HG03064 (cell line): ENCODE data around the gene FBXO30.

Source experiments
- ATAC-seq: cut with Tn5 transposase; IDR thresholded peaks from one replicate; pipeline ENCODE4 v1.9.1; 2021; ENCODE audit warnings: low read depth; ENCODE audit not compliant: unreplicated experiment

The FBXO30 gene

DNA sequence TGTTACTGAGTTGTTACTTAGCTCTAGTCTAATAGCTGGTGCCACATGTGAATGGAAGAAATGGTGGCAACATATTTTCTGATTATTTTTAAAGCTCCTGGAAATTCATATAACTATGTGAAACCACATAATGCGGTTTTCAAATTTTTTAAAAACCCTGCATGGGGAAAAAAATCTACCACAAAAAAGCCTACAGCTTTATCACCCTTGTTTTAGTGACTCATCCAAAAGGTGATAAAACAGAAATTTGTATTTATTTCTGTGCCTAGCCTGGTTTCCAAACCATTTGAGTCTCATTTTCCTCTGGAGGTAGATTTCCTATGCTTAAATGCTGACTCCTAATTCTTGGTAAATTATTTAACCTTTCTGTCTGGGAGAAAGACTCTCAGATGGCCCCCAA lies 5.4 kb upstream of the FBXO30 start:
- ATAC-seq, result no peak

DNA sequence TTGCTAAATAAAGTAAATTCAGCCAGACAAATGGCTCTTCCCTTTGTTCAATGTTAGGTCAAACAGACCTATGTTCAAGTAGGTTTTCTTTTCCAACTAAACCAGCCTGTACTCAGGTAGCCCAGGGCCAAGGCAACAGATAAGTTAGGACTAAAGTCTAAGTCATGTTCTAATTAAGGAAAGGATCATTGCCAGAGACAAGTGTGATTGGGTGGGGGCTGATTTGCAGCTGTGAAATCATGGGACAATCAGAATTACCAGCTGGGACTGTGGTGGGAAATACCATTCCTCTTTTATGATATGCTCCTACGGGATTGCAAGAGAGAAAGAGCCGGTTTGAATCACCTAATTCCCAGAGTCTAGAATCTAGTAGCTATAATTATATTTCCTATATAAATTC lies 4.2 kb upstream of the FBXO30 start:
- no peak for ATAC-seq

DNA sequence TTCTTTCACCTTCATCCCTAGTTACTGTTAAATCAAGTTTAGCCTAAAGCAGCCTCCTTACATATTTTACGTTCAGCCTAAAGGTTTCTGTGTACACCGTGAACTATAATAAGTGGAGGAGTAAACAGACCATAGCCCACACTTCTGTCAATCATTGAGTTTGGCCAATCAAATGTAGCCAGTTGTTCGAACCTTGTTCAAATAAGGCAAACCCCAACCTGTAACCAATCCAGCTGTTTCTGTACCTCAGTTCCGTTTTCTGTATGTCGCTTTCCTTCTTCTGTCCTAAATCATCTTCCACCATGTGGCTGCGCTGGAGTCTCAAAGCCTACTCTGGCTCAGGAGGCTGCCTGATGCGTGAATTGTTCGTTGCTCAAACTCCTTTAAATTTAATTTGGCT lies 1.8 kb upstream of the FBXO30 start:
- no peak for ATAC-seq

DNA sequence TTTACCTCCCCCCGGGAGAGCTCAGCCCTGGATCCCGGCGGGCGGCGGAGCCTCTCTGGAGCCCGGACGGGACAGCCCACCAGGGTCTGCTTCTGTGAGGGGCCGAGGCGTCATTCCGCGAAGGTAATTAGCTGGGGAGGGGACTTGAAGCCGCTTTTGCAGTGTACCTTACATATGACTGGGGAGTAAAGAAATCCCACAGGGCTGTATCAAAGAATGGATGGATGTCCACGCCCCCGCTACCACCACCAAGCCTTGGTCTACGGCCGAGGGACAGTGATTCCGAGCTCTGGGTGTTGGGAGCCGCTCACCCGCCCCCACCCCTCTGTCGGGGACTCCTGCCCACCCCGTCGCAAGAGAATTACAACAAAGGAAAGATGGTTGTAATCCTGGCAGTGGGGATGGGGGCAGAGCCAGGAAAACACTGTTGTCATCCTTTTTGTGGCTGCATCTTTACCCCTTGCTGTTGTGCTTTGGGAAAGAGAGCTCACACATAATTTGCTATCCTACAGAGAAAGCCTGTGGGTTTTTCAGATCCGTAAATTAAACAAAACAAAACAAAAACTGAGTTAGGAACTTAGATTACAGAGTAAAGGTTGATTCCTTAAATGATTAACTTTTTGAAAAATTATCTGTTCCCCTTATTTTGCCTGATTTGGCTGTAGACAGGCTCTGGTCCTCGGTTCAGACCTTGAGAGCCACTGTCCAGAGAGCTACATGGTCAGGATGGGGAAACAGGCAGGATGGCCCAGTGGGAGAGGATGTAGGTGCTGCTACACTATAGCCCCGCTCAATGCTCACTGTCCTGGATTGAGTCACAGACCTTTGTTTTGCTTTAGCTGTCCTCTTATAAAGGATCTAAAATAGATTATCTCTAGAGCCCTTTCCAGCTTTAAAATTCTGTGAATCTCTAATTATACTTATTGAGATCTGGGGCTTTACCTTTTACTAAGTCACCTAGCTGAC lies 997 bp upstream of the FBXO30 start:
- ATAC-seq, result peak; percentile 5

DNA sequence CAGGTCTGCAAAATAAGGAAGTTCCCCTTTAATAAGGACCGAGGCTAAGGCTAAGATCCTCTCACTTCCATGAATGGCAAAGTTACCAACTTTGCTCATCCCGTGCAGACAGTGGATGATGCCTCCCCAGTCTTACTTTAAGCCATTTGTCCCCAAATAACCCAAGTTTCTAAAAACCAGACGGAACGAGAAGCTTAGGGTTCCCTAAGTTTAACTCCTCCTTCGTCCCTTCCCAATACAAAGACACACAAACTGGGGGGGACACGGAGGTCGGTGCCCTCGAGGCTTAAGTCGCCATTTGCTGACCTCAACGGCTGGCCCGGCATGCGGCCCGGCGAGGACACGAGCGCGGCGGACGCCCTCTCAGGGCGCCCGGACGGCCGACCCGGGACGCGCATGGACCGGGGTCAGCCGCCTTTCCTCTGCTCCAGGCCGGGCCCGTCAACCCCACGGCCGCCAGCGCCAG lies 527 bp downstream of the FBXO30 start:
- ATAC-seq, result peak; percentile 28

DNA sequence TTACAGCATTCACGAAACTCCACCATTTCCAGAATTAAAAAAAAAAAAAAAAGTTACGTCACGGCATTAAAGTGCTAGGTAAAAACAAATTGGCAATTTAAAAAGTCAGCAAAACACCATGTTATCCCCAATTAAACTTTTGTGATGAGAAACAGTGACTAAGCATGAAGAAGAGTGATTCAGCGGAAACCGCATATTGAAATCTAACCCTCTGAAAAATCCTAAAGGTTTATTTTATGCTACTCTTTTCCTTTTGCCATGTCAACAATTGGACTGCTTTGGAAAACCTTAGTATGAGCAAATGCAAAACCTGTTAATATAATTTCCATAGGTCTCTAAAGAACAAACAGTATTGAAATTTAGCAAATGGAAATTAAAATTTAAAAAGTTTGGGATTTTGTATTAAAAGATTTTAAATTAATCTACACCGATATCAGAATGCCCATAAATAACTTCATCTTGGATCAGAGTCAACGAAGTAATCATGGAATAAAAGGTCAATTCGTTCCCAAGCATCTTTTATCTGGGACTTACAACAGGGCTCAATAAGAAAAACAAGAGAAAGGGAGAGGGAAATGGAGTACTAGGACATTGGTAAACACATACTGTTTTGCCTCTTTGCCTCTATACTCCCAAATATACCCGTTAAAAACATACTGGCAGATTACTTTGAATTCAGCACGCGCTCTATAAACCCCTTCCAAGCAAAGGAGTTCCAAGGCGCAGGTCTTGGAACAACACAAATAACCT lies 1.1 kb downstream of the FBXO30 start:
- peak; percentile 1 for ATAC-seq

DNA sequence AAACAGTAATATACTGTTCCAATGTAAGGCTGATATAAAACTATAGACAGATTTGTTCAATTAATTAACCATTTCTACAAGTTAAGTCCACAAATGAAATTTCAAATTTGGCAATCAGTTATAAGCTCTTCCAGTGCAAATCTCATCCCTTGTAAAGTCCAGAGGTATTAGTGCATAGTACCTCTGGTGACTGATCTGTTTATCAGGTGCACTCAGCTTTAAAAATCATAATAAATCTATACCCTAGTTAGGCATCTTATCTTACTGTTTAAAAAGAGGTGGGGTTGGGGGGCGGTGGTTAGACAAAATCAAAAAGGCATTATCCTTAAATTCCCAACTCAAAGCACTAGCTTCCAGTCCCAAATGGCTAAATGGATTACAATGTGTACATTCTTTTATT lies 2.9 kb downstream of the FBXO30 start:
- no peak for ATAC-seq

DNA sequence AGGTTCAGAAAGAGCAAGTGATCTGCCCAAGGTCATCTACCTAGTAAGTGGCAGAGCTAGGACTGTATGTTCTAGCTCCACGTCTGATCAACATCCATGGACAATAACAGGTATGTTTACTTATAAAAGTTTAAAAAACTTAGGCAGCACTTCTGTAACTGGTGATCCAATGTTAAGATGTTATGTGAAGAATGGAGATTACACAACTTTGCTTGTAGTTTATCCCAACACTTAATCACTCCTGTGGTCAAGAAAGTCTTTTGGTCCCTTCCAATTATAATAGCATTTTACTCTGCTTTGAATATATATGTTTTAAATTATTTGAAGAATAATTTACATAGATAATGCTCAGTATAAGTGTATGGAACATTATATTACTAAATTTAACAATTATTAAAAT lies 4.8 kb downstream of the FBXO30 start:
- ATAC-seq, result peak; percentile 1

DNA sequence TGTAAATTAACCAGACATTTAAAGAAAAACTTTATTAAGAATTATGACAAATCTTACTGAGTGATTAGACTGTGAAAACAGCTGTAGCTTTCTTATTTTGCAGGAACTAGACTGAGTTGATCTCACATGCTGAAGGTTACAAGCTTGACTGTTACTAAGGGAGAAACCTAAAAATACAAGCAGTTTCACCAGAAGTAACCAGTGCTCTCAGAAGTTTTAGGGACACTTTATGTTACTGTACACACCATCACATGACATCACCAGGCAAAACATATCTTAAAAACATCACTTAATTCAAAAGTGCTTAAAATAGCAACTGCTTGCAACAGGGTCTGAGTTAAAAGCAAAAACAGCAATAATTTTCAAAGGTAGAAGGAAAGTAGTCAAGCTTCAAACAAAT lies 5.4 kb downstream of the FBXO30 start:
- peak; percentile 79 for ATAC-seq

DNA sequence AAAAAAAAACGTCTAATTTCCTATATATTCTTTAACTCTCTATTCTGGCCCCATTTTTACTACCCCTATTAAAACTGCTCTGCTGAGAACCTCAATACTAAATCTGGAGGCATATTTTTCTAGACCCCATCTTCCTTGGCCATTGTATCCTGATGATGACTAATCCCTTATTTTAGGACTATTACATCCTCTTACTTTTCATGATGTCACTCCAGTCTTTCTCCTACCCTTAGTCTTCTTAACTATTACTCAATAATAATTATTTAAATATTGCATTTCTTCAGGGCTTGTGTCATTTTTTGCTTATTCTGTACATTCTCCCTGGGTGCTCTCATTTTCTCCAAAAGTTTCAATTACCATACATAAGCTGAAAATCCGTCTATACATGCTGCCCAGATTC lies 6.4 kb downstream of the FBXO30 start:
- ATAC-seq, result no peak

DNA sequence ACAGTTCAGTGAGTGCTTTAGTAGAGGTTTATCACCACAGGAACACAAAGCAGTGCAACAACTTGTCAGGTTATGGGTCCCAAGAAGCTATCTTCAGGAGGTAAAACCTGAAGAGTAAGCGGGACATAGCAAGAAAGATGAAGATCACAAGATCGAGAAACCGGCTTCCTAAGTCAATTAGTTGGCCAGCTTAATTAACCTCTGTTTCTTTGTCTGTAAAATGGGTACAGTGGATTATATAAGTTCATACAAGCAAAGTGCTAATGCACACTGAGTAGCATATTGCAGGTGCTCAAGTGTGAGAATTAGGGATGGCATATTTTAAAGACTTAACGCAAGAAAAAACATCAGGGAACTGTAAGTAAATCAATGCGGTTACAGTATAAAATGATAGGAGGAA lies 12.5 kb downstream of the FBXO30 start:
- ATAC-seq, result no peak

DNA sequence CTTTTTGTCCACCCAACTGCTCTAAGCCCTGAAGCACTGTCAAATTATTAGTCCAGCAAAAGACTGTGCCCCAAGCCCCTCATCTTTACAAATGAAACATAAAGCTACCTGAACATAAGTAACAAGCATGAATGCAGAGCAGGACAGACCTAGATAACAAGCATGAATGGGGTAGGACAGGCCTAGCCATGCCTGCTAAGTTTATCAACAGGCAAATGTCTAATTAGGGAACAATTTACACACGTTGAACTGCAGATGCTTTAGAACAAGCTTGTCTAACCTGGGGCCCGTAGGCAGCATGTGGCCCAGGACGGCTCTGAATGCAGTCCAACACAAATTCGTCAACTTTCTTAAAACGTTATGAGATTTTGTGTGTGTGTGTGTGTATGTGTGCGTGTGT lies 13.6 kb downstream of the FBXO30 start:
- ATAC-seq, result no peak

DNA sequence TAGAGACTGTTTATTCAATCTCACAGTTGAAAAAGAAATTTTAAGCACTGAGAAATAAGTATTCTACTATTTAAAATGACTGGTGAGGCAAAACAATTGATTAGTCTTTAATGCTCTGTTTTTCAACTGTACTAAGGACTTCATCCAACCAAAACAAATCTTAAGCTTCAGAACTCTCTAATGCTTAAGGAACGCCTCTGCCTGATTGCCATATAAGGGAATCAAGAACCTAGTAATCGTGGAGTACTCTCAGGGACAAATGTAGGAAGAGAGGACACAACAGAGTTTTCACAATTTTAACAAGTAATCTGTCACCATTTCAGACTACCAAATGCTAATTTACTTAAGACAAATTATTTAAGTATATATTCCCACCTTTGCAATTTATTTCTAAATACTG lies 16.1 kb downstream of the FBXO30 start:
- ATAC-seq, result no peak

DNA sequence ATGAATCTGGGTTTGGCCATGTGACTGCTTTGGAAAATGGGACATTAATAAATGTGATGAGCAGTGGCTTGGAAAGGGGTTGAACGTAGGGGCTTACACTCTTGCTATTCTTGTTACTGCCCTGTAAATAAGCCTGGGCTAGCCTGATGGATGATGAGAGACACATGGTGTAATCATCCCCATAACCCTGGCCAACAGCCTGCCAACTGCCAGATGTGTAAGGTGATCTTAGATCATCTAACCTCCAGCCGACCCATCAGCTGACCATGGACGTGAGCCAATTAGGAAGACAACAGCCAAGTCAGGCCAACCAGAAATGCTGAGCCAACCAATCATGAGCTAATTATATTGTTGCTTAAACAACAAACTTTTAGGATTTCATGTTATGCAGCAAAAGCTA lies 25.2 kb downstream of the FBXO30 start:
- ATAC-seq, result no peak

DNA sequence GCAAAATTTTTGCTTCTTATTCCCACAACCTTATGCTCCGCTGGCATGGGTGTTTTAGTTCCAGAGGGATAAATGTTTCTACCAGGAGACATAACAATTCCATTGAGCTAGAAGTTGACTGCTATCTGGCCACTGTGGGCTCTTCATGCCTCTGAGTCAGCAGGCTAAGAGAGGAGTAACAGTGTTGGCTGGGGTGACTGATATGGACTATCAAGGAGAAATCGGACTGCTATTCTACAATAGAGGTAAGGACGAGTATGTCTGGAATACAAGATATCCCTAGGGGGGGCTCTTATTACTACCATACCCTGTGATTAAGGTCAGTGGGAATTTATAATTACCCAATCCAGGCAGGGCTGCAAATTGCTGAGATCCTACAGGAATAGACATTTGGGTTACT lies 26.9 kb downstream of the FBXO30 start:
- no peak for ATAC-seq

DNA sequence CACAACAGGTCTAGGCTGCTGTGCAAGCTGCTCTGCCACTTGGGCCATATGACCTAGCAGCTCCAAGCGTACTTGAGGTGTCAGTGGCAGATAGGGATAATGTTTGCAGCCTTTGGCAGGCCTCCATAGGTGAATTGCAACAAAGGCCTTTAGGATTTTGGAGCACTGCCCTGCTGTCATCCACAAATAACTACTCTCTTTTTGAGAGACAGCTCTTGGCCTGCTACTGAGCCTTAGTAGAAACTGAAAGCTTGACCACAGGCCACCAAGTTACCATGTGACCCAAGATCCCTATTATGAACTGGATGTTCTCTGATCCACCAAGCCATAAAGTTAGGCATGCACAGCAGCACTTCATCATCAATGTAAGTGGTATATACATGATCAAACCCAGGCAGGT lies 29.9 kb downstream of the FBXO30 start:
- peak; percentile 85 for ATAC-seq

DNA sequence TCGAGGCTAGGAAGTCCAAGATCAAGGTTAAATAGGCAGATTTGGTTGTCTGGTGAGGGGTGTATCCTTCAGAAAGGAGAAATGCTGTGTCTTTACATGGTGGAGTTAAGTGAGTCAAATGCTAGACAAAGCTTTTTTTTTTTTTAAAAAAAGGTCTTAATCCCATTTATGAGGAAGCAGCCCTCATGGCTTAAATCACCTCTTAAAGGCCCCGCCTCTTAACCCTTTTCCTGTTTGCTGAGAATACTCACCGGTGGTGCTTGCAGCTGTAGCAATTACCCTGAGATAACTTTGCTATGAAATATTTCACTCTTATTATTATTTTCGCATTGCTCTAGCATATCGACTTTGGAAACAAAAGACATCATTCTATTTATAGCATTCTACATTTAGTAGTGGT lies 30.8 kb downstream of the FBXO30 start:
- no peak for ATAC-seq

DNA sequence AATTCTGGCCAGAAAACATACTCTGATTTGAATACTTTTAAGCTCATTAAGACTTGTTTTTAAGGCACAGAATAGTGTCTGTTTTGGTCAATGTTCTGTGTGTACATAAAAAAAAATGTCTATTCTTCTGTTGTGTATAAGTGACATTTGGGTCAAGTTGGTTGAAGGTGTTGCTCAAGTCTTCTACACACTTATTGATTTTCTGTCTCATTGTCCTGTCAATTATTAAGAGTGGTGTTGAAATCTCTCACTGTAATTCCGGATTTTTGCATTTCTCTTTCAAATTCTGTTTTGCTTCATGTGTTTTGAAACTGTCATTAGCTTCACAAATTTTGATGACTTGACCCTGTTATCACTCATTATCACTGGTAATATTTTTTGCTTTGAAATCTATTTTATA lies 41.7 kb downstream of the FBXO30 start:
- no peak for ATAC-seq

DNA sequence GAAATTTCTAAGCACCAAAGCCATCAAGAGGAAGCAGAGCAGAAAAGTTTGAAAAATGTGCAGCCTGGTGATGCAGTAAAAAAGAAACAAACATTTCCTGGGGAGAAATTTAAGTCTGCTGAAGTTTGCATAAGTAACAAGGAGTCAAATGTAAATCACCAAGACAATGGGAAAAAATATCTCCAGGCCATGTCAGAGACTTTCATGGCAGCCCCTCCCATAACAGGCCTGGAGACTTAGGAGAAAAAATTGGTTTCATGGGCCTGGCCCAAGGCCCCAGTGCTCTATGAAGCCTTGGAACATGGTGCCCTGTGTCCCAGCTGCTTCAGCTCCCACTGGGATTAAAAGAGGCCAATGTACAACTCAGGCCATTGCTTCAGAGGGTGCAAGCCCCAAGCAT lies 49.1 kb downstream of the FBXO30 start:
- no peak for ATAC-seq

DNA sequence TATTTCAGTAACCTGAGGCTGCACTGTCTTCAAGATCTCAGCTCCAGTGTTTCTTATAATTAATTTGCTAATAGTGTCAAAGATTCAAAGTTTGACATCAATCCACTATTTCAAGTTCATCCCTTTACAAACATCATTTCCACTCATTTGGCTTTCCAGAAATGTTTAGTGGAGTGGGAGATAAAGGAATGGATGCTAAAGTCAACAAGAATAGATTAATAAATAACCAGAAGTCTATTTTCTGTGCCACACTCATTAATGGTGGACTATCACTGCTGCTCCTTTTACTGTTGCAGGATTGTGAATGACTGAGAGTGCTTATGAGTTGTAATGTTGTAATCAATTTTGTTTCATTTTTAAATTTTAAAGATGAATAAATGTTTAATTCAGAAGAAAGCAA lies 50.9 kb downstream of the FBXO30 start:
- no peak for ATAC-seq

DNA sequence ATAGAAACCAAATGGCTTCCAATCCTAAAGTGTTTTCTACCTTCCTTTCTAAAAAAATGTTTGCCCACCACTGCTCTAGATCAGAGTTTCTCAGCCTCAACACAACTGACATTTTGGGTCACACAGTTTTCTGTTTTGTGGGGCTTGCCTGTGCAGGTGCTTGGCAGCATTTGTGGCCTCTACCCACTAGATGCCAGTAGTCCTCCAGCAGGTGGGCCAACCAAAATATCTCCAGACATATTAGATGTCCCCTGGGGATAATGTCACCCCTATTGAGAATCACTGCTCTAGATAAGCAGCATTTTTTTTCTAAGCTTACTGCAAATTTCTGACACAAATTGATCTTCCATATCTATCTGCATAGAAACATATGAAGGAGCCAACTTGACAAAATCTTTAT lies 53.0 kb downstream of the FBXO30 start:
- ATAC-seq, result no peak

DNA sequence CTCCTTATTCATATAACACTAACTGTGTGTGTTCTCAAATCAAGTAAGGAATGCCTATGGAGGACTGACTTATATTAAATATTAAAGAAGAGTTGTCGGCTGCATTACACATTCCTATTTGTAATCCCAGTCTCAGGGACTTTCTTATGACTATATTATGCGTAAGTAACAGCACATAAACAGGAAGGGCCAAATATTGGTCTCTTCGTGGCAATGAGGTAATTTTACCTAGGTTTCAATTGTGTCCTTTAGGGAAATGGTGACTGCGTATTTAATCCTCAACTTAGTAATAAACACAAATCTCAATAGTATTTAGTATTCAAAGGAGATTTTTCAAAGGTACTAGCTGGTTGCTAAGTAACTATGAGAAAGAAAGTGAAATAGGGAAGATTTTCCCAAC lies 56.5 kb downstream of the FBXO30 start:
- ATAC-seq, result no peak
